Measurements from ENCODE around the gene KANSL3. TPM values are rescaled to one million over a fixed set of nuclear protein-coding genes. Genes with fewer than 3 reads are reported as not detected.

KANSL3 gene
- total and polyA plus RNA-seq, 2 donors (not counting 1 experiment from before 2014, with no cell fraction given) = 22.2 to 56.9 TPM

DNA sequence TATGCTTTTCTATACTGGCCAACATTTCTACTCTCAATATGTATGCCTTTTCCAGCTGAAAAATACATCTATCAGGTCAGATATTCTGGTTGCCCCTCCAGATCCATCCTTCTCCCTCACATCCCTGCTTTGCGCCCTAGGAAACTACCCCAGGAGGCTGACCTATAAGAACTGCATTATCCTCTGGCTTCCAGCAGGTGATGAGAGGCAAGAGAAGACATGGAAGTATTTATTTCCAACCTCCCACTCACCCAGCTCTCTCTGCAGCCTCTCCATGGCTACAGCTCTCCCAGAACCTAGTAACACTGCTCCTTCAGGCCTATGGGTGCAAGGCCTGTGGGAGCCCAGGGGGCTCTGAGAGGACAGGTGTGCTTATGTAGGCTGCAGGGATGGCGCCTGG is 58.7 kb downstream of the KANSL3 start:
- CTCF ChIA-PET = interaction anchor here (0.6 to 1.6 kb wide), 2 partner anchors 25 to 97 kb away, joined by 3 to 5 read pairs; no protein-coding TSS in a partner anchor
- Mint-ChIP-seq H3K4me3 (no peak overlapping the region), H3K9me3 (ENCODE audit: insufficient read depth) (no peaks in the 10 kb centered on the region)

DNA sequence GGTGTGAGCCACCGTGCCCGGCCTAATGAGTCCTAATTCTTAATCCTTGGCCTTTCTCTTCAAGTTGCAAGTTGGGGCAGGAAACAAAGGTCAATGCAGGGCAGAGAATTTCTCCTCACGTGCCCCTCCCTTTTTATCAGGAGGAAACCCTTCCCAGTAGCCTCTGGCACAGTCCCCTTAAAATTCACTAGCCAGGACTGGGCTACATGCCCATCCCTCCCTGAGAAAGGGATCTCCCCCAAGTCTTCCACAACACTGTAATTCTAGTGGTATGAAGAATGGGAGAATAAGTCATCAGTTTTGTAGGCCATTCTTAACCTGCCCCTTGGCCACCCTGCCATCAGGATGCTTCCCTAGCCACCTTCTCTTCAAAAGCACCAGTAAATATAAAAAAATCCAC is 59.4 kb downstream of the KANSL3 start:
- Histone ChIP-seq H3K4me2 (replicated peaks; ENCODE audit: low read depth, low read length, poor library complexity, severe bottlenecking) (no peak overlapping the region), H3K79me2 (ENCODE audit: control insufficient read depth, insufficient read depth, low read length) (no peaks in the 10 kb centered on the region), H3K4me1 (ENCODE audit: control insufficient read depth in 2 of 2, insufficient read depth in 2 of 2, low read length in 2 of 2) (no peaks in the 10 kb centered on the region), H3K36me3 (replicated peaks in 1 of 2; ENCODE audit: control extremely low read depth in 1 of 2, control insufficient read depth in 1 of 2, extremely low read depth in 1 of 2, insufficient read depth in 2 of 2, low read length in 1 of 2) (peaks cover 0 to 1% of the 10 kb centered on the region in 2 experiments), H4K20me1 (ENCODE audit: control insufficient read depth, insufficient read depth, low read length, poor library complexity, severe bottlenecking) (no peaks in the 10 kb centered on the region), H3K4me3 (ENCODE audit: control extremely low read depth in 1 of 5, extremely low read depth in 1 of 5, insufficient read depth in 1 of 5, low read depth in 2 of 5, low read length in 4 of 5) (no peak overlapping the region), H3K9ac (ENCODE audit: low read length) (no peak overlapping the region), H2AFZ (ENCODE audit: insufficient read depth, low read depth, low read length, poor library complexity, severe bottlenecking) (no peak overlapping the region), H3K9me3 (ENCODE audit: control extremely low read depth in 1 of 3, control insufficient read depth in 2 of 3, insufficient read depth in 1 of 3, low read length in 2 of 3) (no peaks in the 10 kb centered on the region), H3K27ac (ENCODE audit: low read length in 2 of 2) (no peak overlapping the region), H3K27me3 (replicated peaks in 1 of 4; ENCODE audit: control extremely low read depth in 1 of 4, control insufficient read depth in 3 of 4, insufficient read depth in 4 of 4, low read length in 3 of 4) (no peaks in the 10 kb centered on the region)
- CTCF ChIA-PET = no interaction called here
- Mint-ChIP-seq H3K9me3 (ENCODE audit: insufficient read depth) (no peaks in the 10 kb centered on the region), H3K4me1 (no peaks in the 10 kb centered on the region), H3K27me3 (no peaks in the 10 kb centered on the region), H3K27ac (no peak overlapping the region), H3K4me3 (no peak overlapping the region)
- intact Hi-C loops (cut with micrococcal nuclease) = no loop called here
- WGBS (ENCODE audit: insufficient coverage) = 96% methylated on average over 3 of the region's 3 CpGs
- POLR2A ChIA-PET = no interaction called here
- DNase-seq (no peak), ATAC-seq (ENCODE audit: low read depth) (no peak)
- TF ChIP-seq EZH2 (IDR thresholded peaks at IDR 0.05; ENCODE audit: borderline replicate concordance, insufficient read depth, low read depth, low read length, poor library complexity, severe bottlenecking) (no peak), CTCF (IDR thresholded peaks at IDR 0.05) (no peak)

More for the DNA sequence above, 58.7 kb downstream of the KANSL3 start:
- Mint-ChIP-seq H3K27me3 (no peaks in the 10 kb centered on the region), H3K4me1 (no peaks in the 10 kb centered on the region), H3K27ac (no peak overlapping the region)
- Histone ChIP-seq H3K27me3 (replicated peaks in 1 of 4; ENCODE audit: control extremely low read depth in 1 of 4, control insufficient read depth in 3 of 4, insufficient read depth in 4 of 4, low read length in 3 of 4) (no peaks in the 10 kb centered on the region), H3K27ac (ENCODE audit: low read length in 2 of 2) (no peak overlapping the region), H3K79me2 (ENCODE audit: control insufficient read depth, insufficient read depth, low read length) (no peaks in the 10 kb centered on the region), H3K36me3 (replicated peaks in 1 of 2; ENCODE audit: control extremely low read depth in 1 of 2, control insufficient read depth in 1 of 2, extremely low read depth in 1 of 2, insufficient read depth in 2 of 2, low read length in 1 of 2) (peaks cover 0 to 1% of the 10 kb centered on the region in 2 experiments), H4K20me1 (ENCODE audit: control insufficient read depth, insufficient read depth, low read length, poor library complexity, severe bottlenecking) (no peaks in the 10 kb centered on the region), H2AFZ (ENCODE audit: insufficient read depth, low read depth, low read length, poor library complexity, severe bottlenecking) (no peak overlapping the region), H3K9ac (ENCODE audit: low read length) (no peak overlapping the region), H3K4me3 (ENCODE audit: control extremely low read depth in 1 of 5, extremely low read depth in 1 of 5, insufficient read depth in 1 of 5, low read depth in 2 of 5, low read length in 4 of 5) (no peak overlapping the region), H3K4me1 (ENCODE audit: control insufficient read depth in 2 of 2, insufficient read depth in 2 of 2, low read length in 2 of 2) (no peaks in the 10 kb centered on the region), H3K4me2 (replicated peaks; ENCODE audit: low read depth, low read length, poor library complexity, severe bottlenecking) (no peak overlapping the region), H3K9me3 (ENCODE audit: control extremely low read depth in 1 of 3, control insufficient read depth in 2 of 3, insufficient read depth in 1 of 3, low read length in 2 of 3) (no peaks in the 10 kb centered on the region)
- DNase-seq = no peak
- ATAC-seq (ENCODE audit: low read depth) = no peak
- intact Hi-C loops (cut with micrococcal nuclease) = no loop called here
- 100% methylated on average over 1 of the region's 2 CpGs for WGBS (ENCODE audit: insufficient coverage)
- POLR2A ChIA-PET = no interaction called here
- TF ChIP-seq CTCF (IDR thresholded peaks at IDR 0.05) = no peak
- no peak for TF ChIP-seq EZH2 (IDR thresholded peaks at IDR 0.05; ENCODE audit: borderline replicate concordance, insufficient read depth, low read depth, low read length, poor library complexity, severe bottlenecking)
